Neural progenitor cell (in vitro differentiated cells): Measurements from ENCODE around the gene CRB2. TPM values are rescaled to one million over a fixed set of nuclear protein-coding genes. Genes with fewer than 3 reads are reported as not detected.

Experiments used
- DNase-seq: peaks from one replicate; pipeline ENCODE4 v3.0.0-alpha.2; 2016; ENCODE audit warnings: low spot score
- H2AFZ ChIP-seq: fragments of 200-600 bp; sonication (generic); replicated peaks from 2 replicates; pipeline ENCODE4 v1.6.1; 2016; ENCODE audit warnings: antibody characterized with exemption
- H3F3A ChIP-seq: fragments of 200-600 bp; sonication (generic); 2 replicates; pipeline ENCODE4 v1.6.1; 2016; ENCODE audit warnings: antibody characterized with exemption, low read depth
- H3K27ac ChIP-seq: fragments of 200-600 bp; sonication (generic); 2 replicates; pipeline ENCODE4 v1.5.1; 2016; ENCODE audit warnings: mild to moderate bottlenecking
- H3K27me3 ChIP-seq: fragments of 200-600 bp; sonication (generic); 2 replicates; pipeline ENCODE4 v1.6.1; 2016; ENCODE audit warnings: mild to moderate bottlenecking, moderate library complexity
- H3K36me3 ChIP-seq: fragments of 200-600 bp; sonication (generic); 2 replicates; pipeline ENCODE4 v1.5.1; 2016
- H3K4me1 ChIP-seq: fragments of 200-600 bp; sonication (generic); 2 replicates; pipeline ENCODE4 v1.6.1; 2016; ENCODE audit warnings: mixed run types
- H3K4me2 ChIP-seq: fragments of 200-600 bp; sonication (generic); 2 replicates; pipeline ENCODE4 v1.6.1; 2016
- H3K4me3 ChIP-seq: fragments of 200-600 bp; sonication (generic); 2 replicates; pipeline ENCODE4 v1.5.1; 2016
- H3K79me2 ChIP-seq: fragments of 200-600 bp; sonication (generic); 2 replicates; pipeline ENCODE4 v1.6.1; 2016; ENCODE audit warnings: low read depth
- H3K9ac ChIP-seq: fragments of 200-600 bp; sonication (generic); 2 replicates; pipeline ENCODE4 v1.6.1; 2016
- H3K9me3 ChIP-seq: fragments of 200-600 bp; sonication (generic); 2 replicates; pipeline ENCODE4 v1.5.1; 2016; ENCODE audit warnings: low read depth
- H4K20me1 ChIP-seq: fragments of 200-600 bp; sonication (generic); 2 replicates; pipeline ENCODE4 v1.6.1; 2016; ENCODE audit warnings: low read depth
- H3K27ac Mint-ChIP-seq: 3 replicates; pipeline ENCODE4 v1.8.0; 2021; ENCODE audit warnings: mixed read lengths
- H3K27me3 Mint-ChIP-seq: 2 replicates; pipeline ENCODE4 v1.8.0; 2022; ENCODE audit warnings: low read depth, mild to moderate bottlenecking, inconsistent platforms, moderate library complexity, mixed read lengths; ENCODE audit not compliant: insufficient read depth
- H3K36me3 Mint-ChIP-seq: 3 replicates; pipeline ENCODE4 v1.8.0; 2021; ENCODE audit warnings: mixed read lengths
- H3K4me1 Mint-ChIP-seq: 3 replicates; pipeline ENCODE4 v1.8.0; 2021; ENCODE audit warnings: mixed read lengths
- H3K4me3 Mint-ChIP-seq: 3 replicates; pipeline ENCODE4 v1.8.0; 2021; ENCODE audit warnings: mild to moderate bottlenecking, moderate library complexity, mixed read lengths
- H3K9me3 Mint-ChIP-seq: 3 replicates; pipeline ENCODE4 v1.8.0; 2020; ENCODE audit warnings: mixed read lengths
- CTCF ChIP-seq: fragments of 200-600 bp; sonication (generic); IDR thresholded peaks from 2 replicates; pipeline ENCODE4 v1.5.1; 2017; ENCODE audit warnings: antibody characterized with exemption, mild to moderate bottlenecking
- EZH2 ChIP-seq: fragments of 200-600 bp; sonication (generic); IDR thresholded peaks from 2 replicates; pipeline ENCODE4 v1.6.1; 2017; ENCODE audit warnings: antibody characterized with exemption, mild to moderate bottlenecking, moderate library complexity
- EZH2phosphoT487 ChIP-seq: fragments of 200-600 bp; sonication (generic); IDR thresholded peaks from 2 replicates; pipeline ENCODE4 v1.6.1; 2017; ENCODE audit warnings: antibody characterized with exemption
- total RNA-seq: library from RNA; depleted of rRNA; stranded (reverse); fragments of >200 nt; gene quantifications from 2 replicates; pipeline ENCODE4 v1.2.3, GENCODE V29; 2015; ENCODE audit warnings: low replicate concordance

The CRB2 gene
- total RNA-seq, 1 donor from 2014 or later: 18.5 TPM

GRCh38 chr9:123316053-123316718 is 39.8 kb upstream of the CRB2 start:
- H3K4me2 ChIP-seq: no peak overlapping the region
- no peaks in the 10 kb centered on the region for H3K9me3 Mint-ChIP-seq
- H3K27me3 ChIP-seq: no peaks in the 10 kb centered on the region
- DNase-seq: no peak
- H3F3A ChIP-seq: peaks cover 9% of the 10 kb centered on the region
- TF ChIP-seq CTCF: no peak
- no peaks in the 10 kb centered on the region for H3K9me3 ChIP-seq
- H3K79me2 ChIP-seq: no peaks in the 10 kb centered on the region
- H3K36me3 ChIP-seq: no peaks in the 10 kb centered on the region
- H4K20me1 ChIP-seq: no peaks in the 10 kb centered on the region
- H3K4me3 Mint-ChIP-seq: peak overlapping the region; percentile 52
- H3K27ac ChIP-seq: no peak overlapping the region
- H3K4me3 ChIP-seq: no peak overlapping the region
- H3K27ac Mint-ChIP-seq: peak overlapping the region; percentile 81
- no peak overlapping the region for H3K9ac ChIP-seq
- H3K4me1 Mint-ChIP-seq: peaks cover 17% of the 10 kb centered on the region
- no peaks in the 10 kb centered on the region for H3K36me3 Mint-ChIP-seq
- no peaks in the 10 kb centered on the region for H3K4me1 ChIP-seq
- H2AFZ ChIP-seq: no peak overlapping the region
- H3K27me3 Mint-ChIP-seq: peaks cover 9% of the 10 kb centered on the region

- H3K36me3 Mint-ChIP-seq: no peaks in the 10 kb centered on the region
- H3K27ac ChIP-seq: no peak overlapping the region
- H3K9me3 ChIP-seq: no peaks in the 10 kb centered on the region
- peaks cover 13% of the 10 kb centered on the region for H3K27me3 Mint-ChIP-seq
- no peak overlapping the region for H3K4me3 ChIP-seq
- no peak overlapping the region for H3K9ac ChIP-seq
- no peaks in the 10 kb centered on the region for H3K9me3 Mint-ChIP-seq
- TF ChIP-seq EZH2phosphoT487: no peak
- no peak for TF ChIP-seq CTCF
- TF ChIP-seq EZH2: no peak
- no peak overlapping the region for H3K4me2 ChIP-seq
- no peaks in the 10 kb centered on the region for H4K20me1 ChIP-seq
- peaks cover 22% of the 10 kb centered on the region for H3K4me1 Mint-ChIP-seq
- H3K4me3 Mint-ChIP-seq: no peak overlapping the region
- H3K27ac Mint-ChIP-seq: peak overlapping the region; percentile 57
- peaks cover 6% of the 10 kb centered on the region for H3K4me1 ChIP-seq
- H3F3A ChIP-seq: peaks cover 9% of the 10 kb centered on the region
- DNase-seq: no peak
- H3K27me3 ChIP-seq: no peaks in the 10 kb centered on the region
- no peak overlapping the region for H2AFZ ChIP-seq
- no peaks in the 10 kb centered on the region for H3K36me3 ChIP-seq
- no peaks in the 10 kb centered on the region for H3K79me2 ChIP-seq
These were observed 37.8 kb upstream of the CRB2 start for GRCh38 chr9:123318202-123318601.

- peak overlapping the region; percentile 62 for H3K4me3 Mint-ChIP-seq
- H3K4me2 ChIP-seq: no peak overlapping the region
- no peaks in the 10 kb centered on the region for H3K9me3 Mint-ChIP-seq
- no peaks in the 10 kb centered on the region for H3K9me3 ChIP-seq
- peaks cover 13% of the 10 kb centered on the region for H3K27me3 Mint-ChIP-seq
- TF ChIP-seq CTCF: no peak
- TF ChIP-seq EZH2phosphoT487: no peak
- no peak for TF ChIP-seq EZH2
- H3F3A ChIP-seq: peaks cover 9% of the 10 kb centered on the region
- peak overlapping the region; percentile 57 for H3K27ac Mint-ChIP-seq
- no peaks in the 10 kb centered on the region for H3K36me3 Mint-ChIP-seq
- peaks cover 6% of the 10 kb centered on the region for H3K4me1 ChIP-seq
- no peak overlapping the region for H3K4me3 ChIP-seq
- H3K79me2 ChIP-seq: no peaks in the 10 kb centered on the region
- H3K9ac ChIP-seq: no peak overlapping the region
- H3K27me3 ChIP-seq: no peaks in the 10 kb centered on the region
- H3K4me1 Mint-ChIP-seq: peaks cover 23% of the 10 kb centered on the region
- H3K27ac ChIP-seq: no peak overlapping the region
- no peak for DNase-seq
- H3K36me3 ChIP-seq: no peaks in the 10 kb centered on the region
- no peaks in the 10 kb centered on the region for H4K20me1 ChIP-seq
- peak overlapping the region; percentile 42 for H2AFZ ChIP-seq
These were observed 37.0 kb upstream of the CRB2 start for GRCh38 chr9:123318961-123319421.
